HK-2 (cell line): ENCODE data around the gene DLG2.

Experiments
- DNase-seq: peaks from one replicate; pipeline ENCODE4 v3.0.0-alpha.2; 2018; ENCODE audit not compliant: unreplicated experiment

DLG2 gene

GRCh38 chr11:85558411-85558810 is 68.7 kb downstream of the DLG2 start:
- no peak for DNase-seq

GRCh38 chr11:85551881-85552280 is 75.3 kb downstream of the DLG2 start:
- no peak for DNase-seq

- no peak for DNase-seq
These were observed 85.5 kb downstream of the DLG2 start for GRCh38 chr11:85541683-85542082.

GRCh38 chr11:85540635-85541205 is 86.4 kb downstream of the DLG2 start:
- DNase-seq = no peak

- DNase-seq = no peak
These were observed 87.0 kb downstream of the DLG2 start for GRCh38 chr11:85540181-85540580.

DNA sequence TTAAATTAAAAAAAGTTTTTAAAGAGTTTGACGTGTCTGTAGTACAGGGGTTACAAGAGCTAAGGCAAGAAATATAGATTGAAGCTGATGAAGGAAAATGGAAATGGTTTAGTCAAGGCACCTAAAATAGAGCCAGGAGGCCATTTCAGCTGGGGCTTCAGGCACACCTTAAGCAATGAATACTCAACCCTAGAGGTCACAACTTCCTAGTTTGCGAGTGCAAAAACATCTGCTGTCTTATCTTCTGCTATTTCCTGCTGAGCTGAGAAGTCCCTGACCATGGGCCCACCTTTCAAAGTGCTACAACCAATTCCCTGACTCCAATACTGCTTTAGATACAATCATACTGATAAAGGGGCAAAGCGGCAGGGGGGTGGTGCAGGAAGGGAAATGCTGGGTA is 87.4 kb downstream of the DLG2 start:
- DNase-seq = no peak

GRCh38 chr11:85539029-85539689 is 88.0 kb downstream of the DLG2 start:
- no peak for DNase-seq

DNA sequence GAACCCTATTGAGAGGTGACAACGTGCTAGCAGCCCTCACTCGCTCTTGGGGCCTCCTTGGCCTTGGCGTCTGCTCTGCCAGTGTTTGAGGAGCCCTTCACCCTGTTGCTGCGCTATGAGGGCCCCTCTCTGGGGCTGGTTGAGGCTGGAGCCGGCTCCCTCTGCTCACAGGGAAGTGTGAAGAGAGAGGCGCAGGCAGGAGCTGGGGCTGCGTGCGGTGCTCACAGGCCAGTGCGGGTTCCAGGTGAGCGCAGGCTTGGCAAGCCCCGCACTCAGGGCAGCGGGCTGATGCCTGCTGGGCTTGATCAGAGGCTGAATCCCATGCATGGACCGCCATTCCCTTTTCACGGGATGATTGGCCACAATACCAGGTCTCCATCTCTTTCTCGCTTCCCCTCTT is 90.7 kb downstream of the DLG2 start:
- DNase-seq = no peak

DNA sequence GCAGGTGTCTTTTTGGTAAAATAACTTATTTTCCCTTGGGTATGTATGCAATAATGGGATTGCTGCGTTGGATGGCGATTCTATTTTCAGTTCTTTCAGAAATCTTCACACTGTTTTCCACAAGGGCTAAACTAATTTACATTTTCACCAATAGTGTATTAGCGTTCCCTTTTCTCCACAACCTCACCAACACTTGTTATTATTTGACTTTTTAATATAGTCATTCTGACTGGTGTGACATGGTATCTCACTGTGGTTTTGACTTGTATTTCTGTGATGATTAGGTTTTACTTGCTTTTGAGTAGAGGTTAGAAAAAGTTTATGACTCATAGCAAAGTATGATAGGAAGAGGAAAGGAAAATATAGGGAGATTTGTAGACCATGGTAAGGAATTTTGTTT is 92.3 kb downstream of the DLG2 start:
- no peak for DNase-seq

- DNase-seq = no peak
These were observed 95.8 kb downstream of the DLG2 start for GRCh38 chr11:85531191-85531897.

- DNase-seq = no peak
These were observed 96.5 kb downstream of the DLG2 start for GRCh38 chr11:85530634-85531033.

- DNase-seq = no peak
These were observed 100.6 kb downstream of the DLG2 start for GRCh38 chr11:85526564-85526963.

GRCh38 chr11:85525686-85526085 is 101.5 kb downstream of the DLG2 start:
- DNase-seq = no peak

- no peak for DNase-seq
These were observed 109.9 kb downstream of the DLG2 start for GRCh38 chr11:85517272-85517671.

DNA sequence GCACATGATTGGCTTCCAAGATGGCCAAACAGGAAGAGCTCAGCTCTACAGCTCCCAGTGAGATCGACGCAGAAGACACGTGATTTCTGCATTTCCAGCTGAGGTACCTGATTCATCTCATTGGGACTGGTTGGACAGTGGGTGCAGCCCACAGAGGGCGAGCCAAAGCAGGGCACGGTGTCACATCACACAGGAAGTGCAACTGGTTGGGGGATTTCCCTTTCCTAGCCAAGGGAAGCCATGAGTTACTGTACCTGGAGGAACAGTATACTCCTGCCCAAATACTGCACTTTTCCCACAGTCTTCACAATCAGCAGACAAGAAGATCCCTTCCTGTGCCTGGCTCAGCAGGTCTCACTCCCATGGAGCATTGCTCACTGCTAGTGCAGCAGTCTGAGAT is 131.2 kb downstream of the DLG2 start:
- DNase-seq = no peak

GRCh38 chr11:85494396-85494795 is 132.7 kb downstream of the DLG2 start:
- no peak for DNase-seq

- DNase-seq = no peak
These were observed 141.2 kb downstream of the DLG2 start for GRCh38 chr11:85485902-85486301.

DNA sequence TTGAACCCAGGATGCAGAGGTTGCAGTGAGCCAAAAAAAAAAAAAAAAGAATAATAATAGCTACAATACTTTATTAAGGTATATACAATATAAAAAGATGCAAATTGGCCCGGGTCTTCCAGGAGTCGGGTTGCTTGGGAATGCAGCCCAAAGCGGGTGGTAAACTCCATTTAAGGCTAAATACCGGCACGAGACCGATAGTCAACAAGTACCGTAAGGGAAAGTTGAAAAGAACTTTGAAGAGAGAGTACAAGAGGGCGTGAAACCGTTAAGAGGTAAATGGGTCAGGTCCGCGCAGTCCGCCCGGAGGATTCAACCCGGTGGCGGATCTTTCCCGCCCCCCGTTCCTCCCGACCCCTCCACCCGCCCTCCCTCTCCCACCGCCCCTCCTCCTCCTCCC is 143.3 kb downstream of the DLG2 start:
- no peak for DNase-seq

DNA sequence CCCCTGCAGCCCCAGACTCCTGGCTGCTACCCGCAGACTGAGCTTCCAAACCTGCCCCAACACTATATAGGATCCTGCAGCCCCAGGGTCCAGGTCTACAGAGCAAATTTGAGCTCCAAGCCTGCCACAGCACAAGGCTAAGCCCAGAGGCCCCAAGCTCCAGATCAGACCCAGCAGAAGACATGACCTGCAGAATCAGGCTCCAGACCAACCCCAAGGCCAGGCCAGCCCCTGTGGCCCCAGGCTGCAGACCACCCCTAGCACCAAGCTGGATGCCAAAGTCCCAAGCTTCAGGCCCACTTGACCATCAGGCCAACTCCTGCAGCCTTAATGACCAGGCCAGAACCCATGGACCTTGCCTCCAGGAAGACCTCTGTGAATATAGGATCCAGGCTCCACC is 145.3 kb downstream of the DLG2 start:
- no peak for DNase-seq

- DNase-seq = no peak
These were observed 151.3 kb downstream of the DLG2 start for GRCh38 chr11:85475660-85476517.

GRCh38 chr11:85472953-85473352 is 154.2 kb downstream of the DLG2 start:
- DNase-seq = no peak

DNA sequence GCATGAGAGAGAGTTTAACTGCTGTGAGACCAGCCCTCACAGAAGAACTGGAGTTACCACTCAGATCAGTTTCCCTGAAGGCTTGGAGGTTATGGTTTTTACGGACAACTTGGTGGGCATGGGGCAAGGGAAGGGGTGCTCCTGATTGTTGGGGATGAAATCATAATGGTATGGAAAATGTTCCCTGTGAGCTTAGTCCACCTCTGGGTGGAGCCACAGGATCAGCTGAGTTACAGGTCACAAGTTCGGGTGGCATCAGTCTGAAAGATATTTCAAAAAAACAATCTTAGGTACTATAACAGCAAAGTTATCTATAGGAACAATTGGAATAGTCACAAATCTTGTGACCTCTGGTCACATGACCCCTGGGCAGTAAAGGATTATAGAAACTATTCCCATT is 162.9 kb downstream of the DLG2 start:
- no peak for DNase-seq
